Measurements from ENCODE around the gene LMCD1. TPM values are rescaled to one million over a fixed set of nuclear protein-coding genes. Genes with fewer than 3 reads are reported as not detected.
A peak's percentile ranks its signal among the peaks of the same experiment; 100 is the strongest.

Gene LMCD1
- total and polyA plus RNA-seq, 3 experiments from 2014 or later = 0.83 to 2.6 (median 2.0) TPM

DNA sequence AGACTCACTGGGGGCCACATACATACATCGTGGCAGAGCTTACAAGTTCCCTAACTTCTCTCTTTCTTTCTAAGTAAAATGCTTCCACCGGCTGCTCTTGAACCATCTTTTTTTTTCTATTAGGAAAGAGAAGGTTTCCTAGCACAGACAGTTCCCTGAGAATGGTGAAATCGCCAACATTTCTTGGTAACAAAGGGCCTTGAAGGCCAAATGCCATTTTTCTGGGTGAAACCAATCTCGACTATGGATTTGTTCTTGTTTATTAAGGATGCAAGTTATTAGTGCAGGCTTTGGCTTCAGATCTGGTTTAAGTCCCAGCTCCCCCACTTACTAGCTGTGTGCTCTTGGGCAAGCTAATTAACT lies 3.0 kb downstream of the LMCD1 start:
- Histone ChIP-seq H3K27ac (ENCODE audit: low read depth, low read length) (no peak overlapping the region), H3K9me3 (ENCODE audit: low read length) (no peaks in the 10 kb centered on the region), H3K4me3 (ENCODE audit: low read length) (no peak overlapping the region), H3K27me3 (ENCODE audit: insufficient read depth, low read length, poor library complexity, severe bottlenecking) (no peaks in the 10 kb centered on the region), H3K36me3 (ENCODE audit: insufficient read depth, low read length) (no peaks in the 10 kb centered on the region), H3K4me1 (ENCODE audit: insufficient read depth, low read length) (peaks cover 3% of the 10 kb centered on the region)
- Mint-ChIP-seq H3K4me1 (peaks cover 15 to 31% (median 27%) of the 10 kb centered on the region in 3 donors), H3K4me3 (peak overlapping the region in 1 of 7 donors; percentile 32), H3K27me3 (no peaks in the 10 kb centered on the region), H3K36me3 (no peaks in the 10 kb centered on the region), H3K9me3 (no peaks in the 10 kb centered on the region), H3K27ac (peak overlapping the region in 2 of 8 donors; percentile 11 to 62)
- ChIA-PET POLR2A (no interaction called here), CTCF (no interaction called here)
- DNase-seq = no peak

DNA sequence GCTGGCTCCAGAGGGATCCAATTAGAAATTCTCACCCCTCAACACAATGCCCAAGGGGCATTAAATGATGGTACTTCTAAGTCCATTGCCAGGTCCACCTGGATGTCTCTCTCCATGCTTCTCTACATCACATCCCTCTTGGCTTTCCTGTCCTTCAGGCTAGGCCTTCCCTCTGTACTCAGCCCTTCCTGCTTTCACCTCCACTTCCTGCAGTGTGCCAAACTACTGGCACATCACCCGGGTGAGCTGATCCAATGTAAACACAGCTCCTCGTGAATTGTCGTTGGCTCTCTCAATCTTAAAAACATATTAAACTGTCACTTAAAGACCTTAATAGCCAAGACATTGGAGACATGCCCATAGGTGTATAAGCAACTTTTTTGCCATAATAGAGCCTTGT lies 4.0 kb downstream of the LMCD1 start:
- H3K27me3 ChIP-seq (ENCODE audit: insufficient read depth, low read length, poor library complexity, severe bottlenecking) = no peaks in the 10 kb centered on the region
- no peak for DNase-seq
- no peak overlapping the region for H3K27ac Mint-ChIP-seq
- no peaks in the 10 kb centered on the region for H3K9me3 ChIP-seq (ENCODE audit: low read length)
- H3K4me1 Mint-ChIP-seq = peaks cover 15 to 31% (median 27%) of the 10 kb centered on the region in 3 donors
- H3K4me1 ChIP-seq (ENCODE audit: insufficient read depth, low read length) = peaks cover 3% of the 10 kb centered on the region
- H3K27me3 Mint-ChIP-seq = no peaks in the 10 kb centered on the region
- H3K9me3 Mint-ChIP-seq = no peaks in the 10 kb centered on the region
- no peak overlapping the region for H3K27ac ChIP-seq (ENCODE audit: low read depth, low read length)
- POLR2A ChIA-PET = no interaction called here
- H3K4me3 ChIP-seq (ENCODE audit: low read length) = no peak overlapping the region
- no peak overlapping the region for H3K4me3 Mint-ChIP-seq
- H3K36me3 ChIP-seq (ENCODE audit: insufficient read depth, low read length) = no peaks in the 10 kb centered on the region
- CTCF ChIA-PET = no interaction called here
- no peaks in the 10 kb centered on the region for H3K36me3 Mint-ChIP-seq

DNA sequence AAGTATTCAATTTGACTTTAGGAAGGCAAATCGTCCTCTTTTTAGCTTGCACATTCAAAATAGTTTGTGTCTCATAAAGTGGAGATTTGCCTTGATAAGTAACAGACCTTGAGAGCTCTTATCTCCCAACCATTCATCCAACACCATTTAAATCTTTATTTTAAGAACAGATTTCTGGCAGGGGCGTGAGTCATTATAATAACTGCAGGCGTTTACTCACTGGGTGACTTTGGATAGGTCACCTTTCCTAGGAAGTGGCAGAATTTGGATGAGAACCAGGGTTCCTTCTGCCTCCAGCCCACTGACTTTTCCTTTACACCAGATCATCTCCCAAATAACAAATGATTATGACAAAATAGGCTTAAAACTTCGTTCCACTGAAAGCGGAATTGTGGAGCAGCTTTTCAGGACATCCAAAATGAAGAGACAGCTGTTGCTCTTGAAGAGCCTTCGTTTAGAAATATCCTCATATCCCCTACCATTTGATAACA lies 5.0 kb downstream of the LMCD1 start:
- Mint-ChIP-seq H3K9me3 (no peaks in the 10 kb centered on the region), H3K27ac (no peak overlapping the region), H3K36me3 (no peaks in the 10 kb centered on the region), H3K27me3 (no peaks in the 10 kb centered on the region), H3K4me1 (peaks cover 8 to 26% (median 23%) of the 10 kb centered on the region in 3 donors), H3K4me3 (no peak overlapping the region)
- peaks cover 3% of the 10 kb centered on the region for H3K4me1 ChIP-seq (ENCODE audit: insufficient read depth, low read length)
- no peaks in the 10 kb centered on the region for H3K36me3 ChIP-seq (ENCODE audit: insufficient read depth, low read length)
- no peak for DNase-seq
- ChIA-PET CTCF (no interaction called here), POLR2A (no interaction called here)
- no peak overlapping the region for H3K27ac ChIP-seq (ENCODE audit: low read depth, low read length)
- no peaks in the 10 kb centered on the region for H3K9me3 ChIP-seq (ENCODE audit: low read length)
- no peak overlapping the region for H3K4me3 ChIP-seq (ENCODE audit: low read length)
- H3K27me3 ChIP-seq (ENCODE audit: insufficient read depth, low read length, poor library complexity, severe bottlenecking) = no peaks in the 10 kb centered on the region

DNA sequence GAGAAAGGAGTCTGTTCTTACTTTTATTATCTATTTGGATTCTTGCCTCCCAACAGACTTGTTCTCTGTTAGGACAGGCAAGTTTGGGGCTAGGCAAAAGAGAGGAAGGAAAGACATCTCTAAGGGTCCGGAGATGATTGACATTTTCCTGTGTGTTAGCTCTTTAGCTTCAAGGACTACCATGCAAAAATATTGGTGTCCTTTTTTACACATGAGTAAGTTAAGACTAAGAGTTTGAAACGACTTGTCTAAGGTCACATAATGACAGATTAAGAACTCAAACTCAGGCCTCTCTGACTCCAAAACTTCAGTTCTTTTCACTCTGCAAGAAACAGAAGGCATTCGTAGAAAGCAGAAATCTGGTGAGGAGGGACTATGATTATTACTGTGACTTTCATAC lies 5.9 kb downstream of the LMCD1 start:
- Histone ChIP-seq H3K36me3 (ENCODE audit: insufficient read depth, low read length) (no peaks in the 10 kb centered on the region), H3K27me3 (ENCODE audit: insufficient read depth, low read length, poor library complexity, severe bottlenecking) (no peaks in the 10 kb centered on the region), H3K4me1 (ENCODE audit: insufficient read depth, low read length) (no peaks in the 10 kb centered on the region), H3K9me3 (ENCODE audit: low read length) (no peaks in the 10 kb centered on the region), H3K27ac (ENCODE audit: low read depth, low read length) (no peak overlapping the region), H3K4me3 (ENCODE audit: low read length) (no peak overlapping the region)
- POLR2A ChIA-PET = no interaction called here
- Mint-ChIP-seq H3K27ac (no peak overlapping the region), H3K36me3 (no peaks in the 10 kb centered on the region), H3K27me3 (no peaks in the 10 kb centered on the region), H3K4me1 (peaks cover 5 to 21% (median 18%) of the 10 kb centered on the region in 3 donors), H3K4me3 (no peak overlapping the region), H3K9me3 (no peaks in the 10 kb centered on the region)
- no peak for DNase-seq
- CTCF ChIA-PET = no interaction called here

DNA sequence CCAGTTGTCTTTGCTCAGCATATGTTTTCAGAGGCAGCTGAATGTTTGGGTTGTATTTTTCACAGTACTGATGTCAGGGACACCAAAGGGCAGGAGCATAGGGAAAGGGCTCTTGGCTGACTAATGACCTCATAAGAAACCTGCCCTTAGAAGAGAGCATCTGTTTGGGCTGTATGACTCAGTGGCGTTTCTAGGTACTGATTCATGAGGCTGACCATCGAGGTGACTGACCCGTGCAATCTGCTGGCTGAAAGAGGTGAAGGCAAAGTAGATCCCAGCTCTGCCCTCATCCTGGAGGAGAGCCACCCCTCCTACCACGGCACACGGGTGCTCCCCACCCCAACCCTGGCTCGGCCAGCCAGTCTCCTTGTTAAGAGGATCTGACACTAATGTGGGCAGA lies 8.3 kb downstream of the LMCD1 start:
- no peaks in the 10 kb centered on the region for H3K27me3 ChIP-seq (ENCODE audit: insufficient read depth, low read length, poor library complexity, severe bottlenecking)
- H3K4me3 Mint-ChIP-seq = no peak overlapping the region
- DNase-seq = no peak
- POLR2A ChIA-PET = no interaction called here
- CTCF ChIA-PET = no interaction called here
- H3K4me1 ChIP-seq (ENCODE audit: insufficient read depth, low read length) = no peaks in the 10 kb centered on the region
- no peaks in the 10 kb centered on the region for H3K4me1 Mint-ChIP-seq
- no peak overlapping the region for H3K27ac Mint-ChIP-seq
- no peaks in the 10 kb centered on the region for H3K36me3 Mint-ChIP-seq
- H3K9me3 ChIP-seq (ENCODE audit: low read length) = no peaks in the 10 kb centered on the region
- no peak overlapping the region for H3K27ac ChIP-seq (ENCODE audit: low read depth, low read length)
- H3K27me3 Mint-ChIP-seq = no peaks in the 10 kb centered on the region
- H3K36me3 ChIP-seq (ENCODE audit: insufficient read depth, low read length) = no peaks in the 10 kb centered on the region
- H3K4me3 ChIP-seq (ENCODE audit: low read length) = no peak overlapping the region
- no peaks in the 10 kb centered on the region for H3K9me3 Mint-ChIP-seq

DNA sequence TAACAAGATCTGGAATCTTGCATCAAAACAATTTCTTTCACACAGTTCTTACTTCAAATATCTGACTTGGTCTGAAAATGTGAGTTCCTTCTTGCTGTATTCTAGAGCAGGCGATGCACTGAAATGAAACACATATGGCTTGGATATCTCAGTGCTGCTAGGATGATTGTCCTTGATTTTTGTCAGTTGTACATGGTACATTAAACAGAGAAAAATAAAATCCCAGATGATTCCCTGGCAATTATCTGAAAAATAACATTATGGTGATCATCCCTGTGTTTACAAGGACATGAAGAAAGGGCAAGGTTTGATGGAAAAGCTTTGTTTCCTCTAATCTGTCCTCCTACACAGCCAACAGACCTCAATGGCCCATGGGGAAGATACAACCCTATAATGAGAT lies 10.6 kb downstream of the LMCD1 start:
- ChIA-PET CTCF (no interaction called here), POLR2A (no interaction called here)

DNA sequence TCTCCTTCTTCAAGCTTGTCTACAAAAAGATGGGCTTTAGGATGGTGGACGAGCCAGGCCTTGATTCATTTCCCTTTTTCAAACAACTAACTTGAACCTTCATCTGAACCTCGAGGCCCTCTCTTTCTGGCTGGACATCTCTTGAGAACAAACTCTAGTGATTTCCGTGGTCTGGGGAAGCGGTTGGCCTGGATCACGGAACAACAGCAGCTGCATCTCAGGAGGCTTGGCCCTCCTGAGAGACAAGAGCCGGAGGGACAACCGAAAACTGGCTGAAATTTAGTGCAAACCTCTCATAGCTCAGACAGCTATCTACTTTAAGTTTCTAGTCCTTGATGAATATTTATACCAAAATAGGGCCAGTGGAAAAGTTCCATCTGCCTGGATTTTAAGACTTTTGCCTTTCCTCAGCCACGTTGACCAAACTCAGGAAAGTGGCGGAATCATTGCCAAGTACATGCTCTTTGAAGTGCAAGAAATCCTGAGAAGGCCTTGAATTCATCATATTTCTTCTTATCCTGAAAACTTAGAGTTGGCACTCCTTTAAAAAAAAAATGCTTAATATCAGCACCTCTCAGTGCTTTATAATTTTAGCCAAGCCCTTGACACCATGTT lies 14.5 kb downstream of the LMCD1 start:
- peaks cover 0 to 2% (median 0%) of the 10 kb centered on the region in 3 donors for H3K36me3 Mint-ChIP-seq
- no peaks in the 10 kb centered on the region for H3K36me3 ChIP-seq (ENCODE audit: insufficient read depth, low read length)
- peaks cover 0 to 1% of the 10 kb centered on the region in 2 donors for H3K27me3 Mint-ChIP-seq
- H3K27ac ChIP-seq (ENCODE audit: low read depth, low read length) = no peak overlapping the region
- no peak overlapping the region for H3K4me3 Mint-ChIP-seq
- H3K27me3 ChIP-seq (ENCODE audit: insufficient read depth, low read length, poor library complexity, severe bottlenecking) = no peaks in the 10 kb centered on the region
- peaks cover 0 to 2% (median 0%) of the 10 kb centered on the region in 5 donors for H3K9me3 Mint-ChIP-seq
- no peak overlapping the region for H3K4me3 ChIP-seq (ENCODE audit: low read length)
- H3K9me3 ChIP-seq (ENCODE audit: low read length) = no peaks in the 10 kb centered on the region
- H3K4me1 Mint-ChIP-seq = no peaks in the 10 kb centered on the region
- no peak for DNase-seq
- H3K27ac Mint-ChIP-seq = no peak overlapping the region
- ChIA-PET POLR2A (no interaction called here), CTCF (no interaction called here)
- H3K4me1 ChIP-seq (ENCODE audit: insufficient read depth, low read length) = no peaks in the 10 kb centered on the region

More for the DNA sequence above, 10.6 kb downstream of the LMCD1 start:
- DNase-seq = no peak
- Mint-ChIP-seq H3K4me3 (no peak overlapping the region), H3K9me3 (no peaks in the 10 kb centered on the region), H3K4me1 (no peaks in the 10 kb centered on the region), H3K36me3 (no peaks in the 10 kb centered on the region), H3K27ac (no peak overlapping the region), H3K27me3 (no peaks in the 10 kb centered on the region)
- no peak overlapping the region for H3K4me3 ChIP-seq (ENCODE audit: low read length)
- H3K4me1 ChIP-seq (ENCODE audit: insufficient read depth, low read length) = no peaks in the 10 kb centered on the region
- no peaks in the 10 kb centered on the region for H3K36me3 ChIP-seq (ENCODE audit: insufficient read depth, low read length)
- H3K27me3 ChIP-seq (ENCODE audit: insufficient read depth, low read length, poor library complexity, severe bottlenecking) = no peaks in the 10 kb centered on the region
- no peak overlapping the region for H3K27ac ChIP-seq (ENCODE audit: low read depth, low read length)
- H3K9me3 ChIP-seq (ENCODE audit: low read length) = no peaks in the 10 kb centered on the region

DNA sequence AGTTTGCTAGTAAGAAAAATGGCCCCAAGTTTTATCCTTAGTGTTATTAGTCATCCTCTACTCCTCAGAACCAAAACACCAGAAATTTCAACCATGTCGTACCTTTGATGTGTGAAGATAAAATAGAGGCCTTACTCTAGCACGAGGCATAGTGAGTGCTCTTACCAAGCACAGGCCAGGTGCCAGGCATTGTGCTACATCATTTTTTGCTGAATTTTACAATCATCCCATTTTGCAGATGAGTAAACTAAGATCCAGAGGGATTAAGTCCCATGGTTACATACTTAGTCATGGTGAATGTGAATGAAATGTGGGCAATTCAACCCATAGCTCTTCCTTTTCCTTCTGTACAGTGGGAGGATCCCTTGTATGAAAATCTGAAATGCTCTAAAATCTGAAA lies 15.2 kb downstream of the LMCD1 start:
- no peaks in the 10 kb centered on the region for H3K4me1 Mint-ChIP-seq
- no peak overlapping the region for H3K4me3 ChIP-seq (ENCODE audit: low read length)
- H3K27me3 ChIP-seq (ENCODE audit: insufficient read depth, low read length, poor library complexity, severe bottlenecking) = no peaks in the 10 kb centered on the region
- peaks cover 0 to 4% (median 0%) of the 10 kb centered on the region in 5 donors for H3K9me3 Mint-ChIP-seq
- no peak overlapping the region for H3K4me3 Mint-ChIP-seq
- CTCF ChIA-PET = no interaction called here
- no peak overlapping the region for H3K27ac ChIP-seq (ENCODE audit: low read depth, low read length)
- H3K36me3 Mint-ChIP-seq = peaks cover 0 to 2% (median 0%) of the 10 kb centered on the region in 3 donors
- H3K4me1 ChIP-seq (ENCODE audit: insufficient read depth, low read length) = no peaks in the 10 kb centered on the region
- no peaks in the 10 kb centered on the region for H3K9me3 ChIP-seq (ENCODE audit: low read length)
- POLR2A ChIA-PET = no interaction called here
- H3K27ac Mint-ChIP-seq = no peak overlapping the region
- peaks cover 0 to 1% of the 10 kb centered on the region in 2 donors for H3K27me3 Mint-ChIP-seq
- DNase-seq = no peak
- H3K36me3 ChIP-seq (ENCODE audit: insufficient read depth, low read length) = no peaks in the 10 kb centered on the region

Measured in CD8-positive, alpha-beta memory T cell (primary cell).